OCI-LY7 (cell line): ENCODE measurements around the gene PAK5. TPM values are rescaled to one million over a fixed set of nuclear protein-coding genes. Genes with fewer than 3 reads are reported as not detected.

ENCODE experiments used
- BruUV-seq: library from RNA; stranded (reverse); fragments of 400-500 nt; replicated peaks from 2 replicates; lab custom pipeline; 2021; lab: Mats Ljungman, UMichigan
- CTCF ChIA-PET: fragments of 300-600 bp; sonication (Branson Sonifier 250); formaldehyde crosslinking; loops from one replicate; lab custom pipeline; 2022; ENCODE audit warnings: antibody characterized with exemption; ENCODE audit not compliant: unreplicated experiment; lab: Charles Lee
- POLR2A ChIA-PET: fragments of 300-600 bp; sonication (Branson Sonifier 250); formaldehyde crosslinking; loops from one replicate; lab custom pipeline; 2022; ENCODE audit warnings: antibody characterized with exemption; lab: Charles Lee
- DNase-seq: peaks from one replicate; pipeline ENCODE4 v3.0.0-alpha.2; 2015; ENCODE audit warnings: low spot score
- H2AFZ ChIP-seq: fragments of 200-600 bp; sonication (generic), shearing (Covaris generic); 2 replicates; pipeline ENCODE4 v1.6.1; 2014; ENCODE audit warnings: mild to moderate bottlenecking, antibody characterized with exemption, low read length, moderate library complexity
- H3K27ac ChIP-seq: fragments of 200-600 bp; sonication (generic); 2 replicates; pipeline ENCODE4 v1.5.1; 2014; ENCODE audit warnings: mixed run types, low read depth, mild to moderate bottlenecking, moderate library complexity, low read length, inconsistent platforms; ENCODE audit not compliant: poor library complexity, severe bottlenecking
- H3K36me3 ChIP-seq: fragments of 200-600 bp; sonication (generic); 2 replicates; pipeline ENCODE4 v1.6.1; 2014; ENCODE audit warnings: mild to moderate bottlenecking, antibody characterized with exemption, low read length, moderate library complexity, mixed read lengths; ENCODE audit not compliant: insufficient read depth
- H3K4me1 ChIP-seq: fragments of 200-600 bp; sonication (generic); 2 replicates; pipeline ENCODE4 v1.5.1; 2014; ENCODE audit warnings: mild to moderate bottlenecking, low read length; ENCODE audit not compliant: insufficient read depth, poor library complexity, severe bottlenecking
- H3K4me2 ChIP-seq: fragments of 200-600 bp; sonication (generic); 2 replicates; pipeline ENCODE4 v1.6.1; 2014; ENCODE audit warnings: mild to moderate bottlenecking, low read length
- H3K4me3 ChIP-seq: fragments of 200-600 bp; sonication (generic); 2 replicates; pipeline ENCODE4 v1.5.1; 2014; ENCODE audit warnings: mild to moderate bottlenecking, low read depth, low read length; ENCODE audit not compliant: poor library complexity, severe bottlenecking
- H3K79me2 ChIP-seq: fragments of 200-600 bp; sonication (generic); 2 replicates; pipeline ENCODE4 v1.6.1; 2016; ENCODE audit warnings: low read depth, mild to moderate bottlenecking, low read length, moderate library complexity, mixed read lengths; ENCODE audit not compliant: insufficient read depth
- H3K9me2 ChIP-seq: fragments of 200-600 bp; sonication (generic); 2 replicates; pipeline ENCODE4 v1.6.1; 2016; ENCODE audit warnings: mild to moderate bottlenecking, low read length, mixed read lengths; ENCODE audit not compliant: insufficient read depth
- H3K9me3 ChIP-seq: fragments of 200-600 bp; sonication (generic); 2 replicates; pipeline ENCODE4 v1.6.1; 2014; ENCODE audit warnings: mild to moderate bottlenecking, mixed run types, low read length, mixed read lengths
- H4K20me1 ChIP-seq: fragments of 200-600 bp; sonication (generic); 2 replicates; pipeline ENCODE4 v1.6.1; 2014; ENCODE audit warnings: mild to moderate bottlenecking, antibody characterized with exemption, low read length, moderate library complexity, mixed read lengths; ENCODE audit not compliant: insufficient read depth
- EZH2phosphoT487 ChIP-seq: fragments of 200-600 bp; sonication (generic); IDR thresholded peaks from 2 replicates; pipeline ENCODE4 v1.6.1; 2018; ENCODE audit warnings: low read depth, borderline replicate concordance, mild to moderate bottlenecking, mixed run types, antibody characterized with exemption, low read length, moderate library complexity, mixed read lengths
- intact Hi-C: fragments of 100-400 bp; cut with micrococcal nuclease; formaldehyde crosslinking; loops from one replicate; pipeline ENCODE4 v1.10.0; 2022; ENCODE audit not compliant: unreplicated experiment
- total RNA-seq, 2 experiments: library from RNA; depleted of rRNA in 1 of 2; stranded (reverse); fragments of >200 nt in 1 of 2; shearing (Covaris generic) in 1 of 2; gene quantifications; 2 replicates each; pipeline ENCODE4 v1.2.3, GENCODE V29; 2014 to 2022
- TF ChIP-seq, protein P1 (sequence below): fragments of 200-600 bp; sonication (generic); conservative IDR thresholded peaks from 2 replicates; pipeline ENCODE4 v1.5.1; 2014; ENCODE audit warnings: mild to moderate bottlenecking, antibody characterized with exemption, low read length, moderate library complexity, mixed read lengths

The PAK5 gene
- total RNA-seq, 2 experiments from 2014 or later = not detected

DNA sequence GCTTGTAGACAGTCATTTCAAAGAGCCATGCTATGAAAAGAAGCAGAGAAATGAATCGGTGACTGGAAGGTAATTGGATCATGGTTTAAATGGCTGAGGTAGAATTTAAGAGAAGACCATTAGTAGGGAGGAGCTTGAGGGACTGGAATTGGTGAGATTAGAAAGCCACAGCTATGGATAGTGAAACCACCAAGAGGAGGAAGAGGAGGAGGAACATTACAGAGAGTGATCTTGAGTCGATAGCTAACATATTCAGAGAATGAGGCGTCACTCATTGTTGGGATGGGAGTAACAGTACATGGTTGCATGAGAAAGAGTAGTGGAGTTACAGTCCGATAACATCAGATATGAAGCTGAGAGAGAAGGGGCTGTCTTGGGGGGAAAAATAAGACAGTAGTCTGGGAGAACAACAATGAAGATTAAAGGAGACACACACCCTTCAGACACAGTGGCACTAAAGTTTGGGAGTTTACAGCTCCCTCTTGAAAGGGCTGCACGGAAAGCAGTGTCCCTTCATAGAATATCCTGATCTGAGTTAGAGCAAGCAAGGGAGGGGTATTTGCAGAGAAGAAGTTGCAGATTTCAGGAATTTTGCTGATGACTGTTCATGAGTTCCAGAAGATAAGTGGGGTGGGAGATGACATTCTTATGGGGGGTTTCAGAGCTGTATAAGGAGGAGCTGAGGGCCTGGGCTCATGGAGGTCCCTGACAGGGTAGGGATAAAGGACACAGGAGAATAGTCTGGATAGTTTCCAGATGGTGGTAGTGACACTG is 339.6 kb downstream of the PAK5 start:
- Histone ChIP-seq H3K79me2 (no peaks in the 10 kb centered on the region), H3K4me3 (no peak overlapping the region), H4K20me1 (no peaks in the 10 kb centered on the region), H3K36me3 (no peaks in the 10 kb centered on the region), H3K27ac (no peak overlapping the region), H3K4me2 (no peak overlapping the region), H3K4me1 (no peaks in the 10 kb centered on the region), H3K9me2 (no peaks in the 10 kb centered on the region), H3K9me3 (no peaks in the 10 kb centered on the region), H2AFZ (no peak overlapping the region)
- ChIA-PET POLR2A (no interaction called here), CTCF (no interaction called here)
- no peak for DNase-seq
- no peak for TF ChIP-seq EZH2phosphoT487
- no TSS peak for BruUV-seq
- intact Hi-C loops = no loop called here

DNA sequence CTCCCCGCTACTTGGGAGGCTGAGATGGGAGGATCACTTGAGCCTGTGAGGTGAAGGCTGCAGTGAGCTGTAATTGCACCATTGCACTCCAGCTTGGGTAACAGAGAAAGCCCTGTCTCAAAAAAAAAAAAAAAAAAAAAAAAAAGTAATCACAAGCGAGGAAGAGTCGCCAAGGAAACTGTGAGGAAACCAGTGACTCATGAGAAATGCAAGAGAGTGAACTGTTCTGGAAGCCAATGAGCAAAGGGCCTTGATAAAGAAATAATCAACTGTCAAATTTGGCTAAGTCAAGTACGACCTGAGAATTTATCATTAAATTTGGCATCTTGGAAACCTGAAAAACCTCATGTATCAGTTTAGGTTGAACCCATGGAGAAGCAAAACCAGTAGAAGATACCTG is 340.6 kb downstream of the PAK5 start:
- Histone ChIP-seq H3K27ac (no peak overlapping the region), H2AFZ (no peak overlapping the region), H3K36me3 (no peaks in the 10 kb centered on the region), H3K4me3 (no peak overlapping the region), H3K79me2 (no peaks in the 10 kb centered on the region), H3K4me1 (no peaks in the 10 kb centered on the region), H3K4me2 (no peak overlapping the region), H4K20me1 (no peaks in the 10 kb centered on the region), H3K9me3 (no peaks in the 10 kb centered on the region), H3K9me2 (no peaks in the 10 kb centered on the region)
- no TSS peak for BruUV-seq
- ChIA-PET POLR2A (no interaction called here), CTCF (no interaction called here)
- no peak for DNase-seq
- TF ChIP-seq EZH2phosphoT487 = no peak
- TF ChIP-seq, protein P1, sequence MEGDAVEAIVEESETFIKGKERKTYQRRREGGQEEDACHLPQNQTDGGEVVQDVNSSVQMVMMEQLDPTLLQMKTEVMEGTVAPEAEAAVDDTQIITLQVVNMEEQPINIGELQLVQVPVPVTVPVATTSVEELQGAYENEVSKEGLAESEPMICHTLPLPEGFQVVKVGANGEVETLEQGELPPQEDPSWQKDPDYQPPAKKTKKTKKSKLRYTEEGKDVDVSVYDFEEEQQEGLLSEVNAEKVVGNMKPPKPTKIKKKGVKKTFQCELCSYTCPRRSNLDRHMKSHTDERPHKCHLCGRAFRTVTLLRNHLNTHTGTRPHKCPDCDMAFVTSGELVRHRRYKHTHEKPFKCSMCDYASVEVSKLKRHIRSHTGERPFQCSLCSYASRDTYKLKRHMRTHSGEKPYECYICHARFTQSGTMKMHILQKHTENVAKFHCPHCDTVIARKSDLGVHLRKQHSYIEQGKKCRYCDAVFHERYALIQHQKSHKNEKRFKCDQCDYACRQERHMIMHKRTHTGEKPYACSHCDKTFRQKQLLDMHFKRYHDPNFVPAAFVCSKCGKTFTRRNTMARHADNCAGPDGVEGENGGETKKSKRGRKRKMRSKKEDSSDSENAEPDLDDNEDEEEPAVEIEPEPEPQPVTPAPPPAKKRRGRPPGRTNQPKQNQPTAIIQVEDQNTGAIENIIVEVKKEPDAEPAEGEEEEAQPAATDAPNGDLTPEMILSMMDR = no peak
- intact Hi-C loops = no loop called here

DNA sequence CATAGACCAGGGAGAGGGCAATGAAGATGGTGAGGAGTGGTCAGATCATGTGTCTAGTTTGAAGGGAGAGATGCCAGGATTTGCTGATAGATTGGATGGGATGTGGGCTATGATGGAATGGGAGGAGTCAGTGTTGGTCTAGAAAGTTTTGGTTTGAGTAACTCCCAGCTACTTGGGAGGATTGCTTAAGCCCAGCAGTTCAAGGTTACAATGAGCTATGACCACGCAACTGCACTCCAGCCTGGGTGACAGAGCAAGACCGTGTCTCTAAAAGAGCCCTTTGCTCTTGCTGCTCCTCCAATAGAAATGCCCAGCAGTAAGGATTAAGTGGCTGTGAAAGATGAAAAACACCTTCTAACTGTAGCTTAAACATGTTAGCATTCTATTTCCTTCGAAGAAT is 342.7 kb downstream of the PAK5 start:
- POLR2A ChIA-PET = no interaction called here
- no TSS peak for BruUV-seq
- Histone ChIP-seq H3K27ac (no peak overlapping the region), H3K4me3 (no peak overlapping the region), H3K9me3 (no peaks in the 10 kb centered on the region), H2AFZ (no peak overlapping the region), H3K79me2 (no peaks in the 10 kb centered on the region), H4K20me1 (no peaks in the 10 kb centered on the region), H3K9me2 (no peaks in the 10 kb centered on the region), H3K4me1 (no peaks in the 10 kb centered on the region), H3K4me2 (no peak overlapping the region), H3K36me3 (no peaks in the 10 kb centered on the region)
- CTCF ChIA-PET = no interaction called here
- TF ChIP-seq EZH2phosphoT487 = no peak
- TF ChIP-seq, protein P1 = no peak
- no peak for DNase-seq
- intact Hi-C loops = no loop called here
